GM21619 (cell line): ENCODE measurements around the gene JDP2.

Source experiments
- ATAC-seq: cut with Tn5 transposase; IDR thresholded peaks from one replicate; pipeline ENCODE4 v1.9.1; 2021; ENCODE audit not compliant: unreplicated experiment

The JDP2 gene

GRCh38 chr14:75479770-75480600 lies 52.2 kb downstream of the JDP2 start:
- ATAC-seq: peak; percentile 84

DNA sequence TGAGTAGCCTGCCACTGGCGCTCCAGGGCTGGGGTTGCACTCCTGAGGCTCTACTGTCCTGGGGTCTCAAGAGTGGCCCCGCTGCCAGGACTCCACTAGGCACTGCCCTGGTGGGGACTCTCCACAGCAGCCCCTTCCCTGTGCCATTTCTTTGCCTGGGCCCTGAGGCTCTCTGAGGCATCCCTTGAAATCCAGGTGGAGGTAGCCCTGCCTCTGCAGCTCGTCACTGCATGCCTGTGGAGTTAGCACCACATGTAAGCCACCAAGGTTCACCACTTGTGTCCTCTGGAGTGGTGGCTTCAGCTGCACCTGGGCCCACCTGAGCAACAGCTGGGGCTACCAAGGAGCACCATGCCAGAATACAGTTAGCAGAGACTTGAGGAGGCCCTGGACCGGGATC lies 54.5 kb downstream of the JDP2 start:
- ATAC-seq: no peak

DNA sequence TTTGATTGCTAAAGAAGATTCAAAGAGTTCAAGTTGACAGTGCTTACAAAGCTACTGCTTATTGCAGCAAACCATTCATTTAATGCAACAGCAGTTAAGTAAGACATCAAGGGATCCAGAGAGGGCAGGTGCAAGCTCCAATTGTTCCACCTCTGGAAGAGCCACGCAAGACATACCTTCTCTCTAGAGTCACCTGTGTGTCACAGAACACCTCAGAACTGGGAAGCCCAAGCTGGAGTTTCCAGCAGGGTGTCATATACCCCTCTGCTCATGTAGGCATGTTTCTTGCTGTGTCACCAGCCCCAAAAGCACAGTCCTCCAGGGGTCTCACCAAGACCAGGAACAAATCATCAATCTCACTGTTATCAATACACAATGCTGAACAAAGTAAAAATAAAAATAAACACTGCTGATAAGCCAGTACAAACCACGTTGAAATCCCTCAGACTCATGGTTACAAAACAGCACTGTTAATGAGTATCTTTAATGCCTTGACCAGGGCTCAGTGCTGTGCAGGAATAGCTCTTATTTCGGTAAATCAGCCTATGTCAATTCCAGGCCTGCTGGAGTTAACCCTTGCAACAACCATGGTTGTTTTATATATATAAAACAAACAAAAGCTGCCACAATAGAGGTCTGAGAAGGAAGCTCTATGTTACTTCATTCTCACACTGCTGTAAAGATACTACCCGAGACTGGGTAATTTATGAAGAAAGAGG lies 57.0 kb downstream of the JDP2 start:
- no peak for ATAC-seq

GRCh38 chr14:75486318-75486717 lies 58.5 kb downstream of the JDP2 start:
- no peak for ATAC-seq

- ATAC-seq: peak; percentile 74
These were observed 59.4 kb downstream of the JDP2 start for GRCh38 chr14:75487155-75487671.

GRCh38 chr14:75489480-75489837 lies 61.6 kb downstream of the JDP2 start:
- no peak for ATAC-seq

- ATAC-seq: no peak
These were observed 63.7 kb downstream of the JDP2 start for GRCh38 chr14:75491376-75491978.

GRCh38 chr14:75492832-75493591 lies 65.2 kb downstream of the JDP2 start:
- no peak for ATAC-seq

DNA sequence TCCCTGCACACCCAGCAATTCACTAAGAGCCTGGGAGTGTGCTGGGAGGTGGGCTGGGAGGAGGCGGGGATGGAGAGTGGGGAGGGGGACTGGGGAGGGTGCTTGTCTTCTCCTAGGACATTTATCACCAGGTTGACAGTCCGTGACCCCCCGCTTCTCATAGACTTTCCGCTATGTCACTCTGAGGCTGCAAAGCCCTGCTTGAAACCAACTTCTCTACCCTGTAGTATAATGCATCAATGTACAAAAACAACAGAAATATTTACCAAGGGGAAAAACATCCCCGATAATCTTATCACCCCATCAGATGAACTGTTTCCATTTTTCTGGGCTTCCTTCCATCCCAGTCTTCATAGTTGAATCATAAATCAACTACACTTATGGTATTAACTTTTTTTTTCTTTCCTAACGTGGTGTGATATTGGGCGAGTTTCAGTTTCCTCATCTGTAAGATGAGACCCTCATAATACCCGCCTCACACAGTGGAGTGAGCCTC lies 65.8 kb downstream of the JDP2 start:
- ATAC-seq: no peak

- no peak for ATAC-seq
These were observed 67.1 kb downstream of the JDP2 start for GRCh38 chr14:75494896-75495295.

DNA sequence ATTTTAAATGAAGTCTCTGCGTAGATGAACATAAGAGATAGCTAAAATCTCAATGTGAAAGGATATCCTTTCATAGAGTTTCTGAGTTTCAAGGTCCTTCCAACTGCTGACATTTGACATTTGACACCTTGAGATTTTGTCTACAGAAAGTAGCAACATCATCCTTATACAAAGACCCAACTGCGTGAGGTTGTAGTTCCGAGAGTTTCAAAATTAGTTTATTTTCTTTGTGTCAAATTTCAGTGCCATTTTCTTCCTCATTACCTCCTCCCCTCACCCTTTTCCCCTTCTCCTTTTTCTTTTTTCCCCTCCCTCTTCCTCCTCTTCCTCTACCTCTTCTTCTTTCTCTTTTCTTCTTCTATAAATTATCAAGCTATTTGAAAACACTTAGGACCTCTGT lies 67.6 kb downstream of the JDP2 start:
- no peak for ATAC-seq

DNA sequence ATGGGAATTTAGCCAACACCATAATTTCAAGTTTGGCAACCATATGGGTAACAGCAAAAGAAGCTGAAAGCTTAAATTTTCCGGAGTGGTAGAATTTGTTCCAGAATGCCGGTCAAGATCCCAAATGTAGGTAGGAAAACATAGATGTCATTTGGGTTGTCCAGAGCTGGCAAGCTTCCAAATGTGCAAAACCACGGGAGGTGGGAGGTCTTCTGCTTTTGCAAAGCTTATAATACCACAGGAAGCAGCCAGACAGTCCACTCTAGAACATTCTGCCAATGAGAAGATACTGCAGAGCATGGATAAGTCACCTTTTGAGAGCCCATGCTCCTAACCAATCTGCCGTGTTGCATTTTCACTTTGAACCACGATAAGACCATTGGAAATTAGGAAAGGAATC lies 68.1 kb downstream of the JDP2 start:
- no peak for ATAC-seq

GRCh38 chr14:75496755-75497154 lies 68.9 kb downstream of the JDP2 start:
- no peak for ATAC-seq

- ATAC-seq: no peak
These were observed 69.4 kb downstream of the JDP2 start for GRCh38 chr14:75497191-75497590.

GRCh38 chr14:75497701-75498100 lies 69.9 kb downstream of the JDP2 start:
- ATAC-seq: no peak

DNA sequence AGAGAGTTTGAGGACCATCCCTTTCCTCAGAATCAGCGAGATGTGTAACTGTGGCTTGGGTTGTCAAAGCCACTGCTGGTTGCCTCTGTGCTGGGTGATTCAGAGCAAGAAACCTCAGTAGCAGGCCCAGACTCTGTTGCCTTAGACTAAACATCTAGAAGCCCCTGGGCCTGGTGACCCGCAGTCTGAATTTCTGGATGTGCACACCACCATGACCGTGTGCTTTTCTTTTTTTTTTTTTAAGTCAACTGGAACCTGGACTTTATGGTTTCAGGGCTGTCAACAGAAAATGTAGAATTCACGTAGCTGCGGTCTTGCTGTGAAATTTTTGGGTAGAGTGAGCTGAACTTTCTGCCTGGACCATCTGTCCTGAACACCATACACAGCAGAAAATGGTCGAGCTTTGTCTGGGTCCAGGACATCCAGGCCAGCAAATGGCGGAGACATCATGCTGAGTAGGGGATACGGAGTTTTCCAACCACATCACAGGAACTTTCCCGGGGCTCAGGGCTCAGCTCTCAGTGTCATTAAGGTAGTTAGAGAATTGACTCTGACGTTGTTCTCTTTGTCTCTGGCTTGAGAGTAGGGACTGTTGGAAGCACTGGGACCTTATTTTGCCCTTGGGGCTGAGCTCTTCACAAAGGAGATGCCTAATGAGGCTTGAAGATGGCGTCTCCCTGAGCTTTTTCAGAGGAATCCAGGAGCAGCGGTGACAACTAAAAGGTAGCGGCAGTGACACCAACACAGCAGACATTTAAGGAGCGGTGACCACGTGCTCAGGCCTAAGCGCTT lies 71.5 kb downstream of the JDP2 start:
- ATAC-seq: peak; percentile 74

DNA sequence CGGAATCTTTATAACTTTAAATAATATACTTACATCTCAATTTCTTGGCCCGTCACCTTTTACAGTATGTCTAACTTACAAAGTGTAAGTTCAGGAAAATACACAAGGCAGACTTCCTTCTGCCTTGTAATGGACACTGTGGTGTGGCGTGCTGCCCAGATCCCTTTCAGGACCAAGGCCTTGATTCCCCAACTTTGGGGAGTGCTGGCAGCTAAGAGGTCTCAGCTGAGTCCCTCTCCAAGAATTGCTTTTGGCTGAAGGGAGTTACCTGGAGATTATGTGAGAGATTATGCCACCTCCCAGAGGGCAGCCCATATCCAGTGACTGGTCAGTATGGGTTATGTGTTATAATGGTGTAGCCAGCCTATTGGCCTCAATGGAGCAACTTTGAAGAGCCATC lies 73.3 kb downstream of the JDP2 start:
- ATAC-seq: no peak

GRCh38 chr14:75504411-75504810 lies 76.6 kb downstream of the JDP2 start:
- ATAC-seq: no peak

GRCh38 chr14:75506930-75507329 lies 79.1 kb downstream of the JDP2 start:
- ATAC-seq: no peak

DNA sequence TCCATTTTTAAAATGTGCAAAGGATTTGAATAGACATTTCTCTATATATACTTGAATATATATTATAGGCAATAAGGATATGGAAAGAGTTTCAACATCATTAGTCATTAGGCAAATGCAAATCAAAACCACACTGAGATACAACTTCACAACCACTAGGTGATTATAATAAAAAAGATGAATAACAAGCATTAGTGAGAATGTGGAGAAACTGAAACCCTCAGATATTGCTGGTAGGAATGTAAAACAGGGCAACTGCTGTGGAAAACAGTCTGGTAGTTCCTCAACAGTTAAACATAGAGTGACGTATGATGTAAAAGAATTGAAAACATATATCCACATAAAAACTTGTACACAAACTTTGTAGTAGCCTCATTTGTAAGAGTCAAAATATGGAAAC lies 82.7 kb downstream of the JDP2 start:
- no peak for ATAC-seq
